Measurements from ENCODE around the gene FAM149B1. TPM values are rescaled to one million over a fixed set of nuclear protein-coding genes. Genes with fewer than 3 reads are reported as not detected.

The FAM149B1 gene
- total RNA-seq, 1 donor from 2014 or later = 19.4 TPM

GRCh38 chr10:73287441-73287840 is 119.5 kb downstream of the FAM149B1 start:
- Histone ChIP-seq H3K4me1 (no peaks in the 10 kb centered on the region), H3K27ac (no peak overlapping the region), H3K9me3 (no peaks in the 10 kb centered on the region), H3K4me3 (no peak overlapping the region), H3K27me3 (no peaks in the 10 kb centered on the region), H3K36me3 (no peaks in the 10 kb centered on the region)
- no peak for TF ChIP-seq CTCF (IDR thresholded peaks at IDR 0.05)
- intact Hi-C loops (cut with DNase I) = no loop called here
- DNase-seq (ENCODE audit: low spot score in 2 of 2) = no peak

GRCh38 chr10:73289958-73290357 is 122.0 kb downstream of the FAM149B1 start:
- no peak for DNase-seq (ENCODE audit: low spot score in 2 of 2)
- H3K4me1 ChIP-seq = no peaks in the 10 kb centered on the region
- no peak for TF ChIP-seq CTCF (IDR thresholded peaks at IDR 0.05)
- intact Hi-C loops (cut with DNase I) = no loop called here
- H3K4me3 ChIP-seq = no peak overlapping the region
- no peak overlapping the region for H3K27ac ChIP-seq
- no peaks in the 10 kb centered on the region for H3K9me3 ChIP-seq
- no peaks in the 10 kb centered on the region for H3K27me3 ChIP-seq
- H3K36me3 ChIP-seq = no peaks in the 10 kb centered on the region

GRCh38 chr10:73293461-73293860 is 125.5 kb downstream of the FAM149B1 start:
- no peak for DNase-seq (ENCODE audit: low spot score in 2 of 2)
- H3K36me3 ChIP-seq = no peaks in the 10 kb centered on the region
- H3K9me3 ChIP-seq = no peaks in the 10 kb centered on the region
- TF ChIP-seq CTCF (IDR thresholded peaks at IDR 0.05) = no peak
- no peak overlapping the region for H3K4me3 ChIP-seq
- intact Hi-C loops (cut with DNase I) = no loop called here
- no peak overlapping the region for H3K27ac ChIP-seq
- H3K4me1 ChIP-seq = no peaks in the 10 kb centered on the region
- no peaks in the 10 kb centered on the region for H3K27me3 ChIP-seq

Other genes with a start within 250 kb of the FAM149B1 start
- not detected for gene PLA2G12B, start 213.3 kb upstream of the FAM149B1 start, total RNA-seq
- 6.9 TPM for gene P4HA1, start 71.3 kb upstream of the FAM149B1 start, total RNA-seq
- gene NUDT13, start 57.7 kb upstream of the FAM149B1 start, total RNA-seq = 7.6 TPM
- gene ECD, start 111 bp upstream of the FAM149B1 start, total RNA-seq = 6.2 TPM
- 5.3 TPM for gene DNAJC9, start 79.1 kb downstream of the FAM149B1 start, total RNA-seq
- 44.5 TPM for gene MRPS16, start 84.5 kb downstream of the FAM149B1 start, total RNA-seq
- not detected for gene CFAP70, start 190.7 kb downstream of the FAM149B1 start, total RNA-seq
- 63.2 TPM for gene ANXA7, start 245.9 kb downstream of the FAM149B1 start, total RNA-seq

Measured in ascending aorta (tissue), 2 donors.